Mesendoderm (in vitro differentiated cells): ENCODE results near the gene ACSL6.

ENCODE experiments used
- DNase-seq: peaks from one replicate; pipeline ENCODE4 v3.0.0; 2013
- H2AK5ac ChIP-seq: 2 replicates; pipeline ENCODE4 v1.6.1; 2013; ENCODE audit warnings: low read length, inconsistent platforms
- H2BK120ac ChIP-seq: 2 replicates; pipeline ENCODE4 v1.6.1; 2013; ENCODE audit warnings: low read depth, mild to moderate bottlenecking, low read length, moderate library complexity, mixed read lengths
- H2BK15ac ChIP-seq: replicated peaks from 2 replicates; pipeline ENCODE4 v1.6.1; 2013; ENCODE audit warnings: low read depth, mild to moderate bottlenecking, moderate library complexity
- H2BK5ac ChIP-seq: 2 replicates; pipeline ENCODE4 v1.6.1; 2013; ENCODE audit warnings: low read length, inconsistent platforms
- H3K18ac ChIP-seq: 2 replicates; pipeline ENCODE4 v1.6.1; 2013; ENCODE audit warnings: mild to moderate bottlenecking, low read length, mixed read lengths
- H3K23ac ChIP-seq: one replicate; pipeline ENCODE4 v1.6.1; 2013; ENCODE audit warnings: low read length
- H3K27ac ChIP-seq: 2 replicates; pipeline ENCODE4 v1.5.1; 2013; ENCODE audit warnings: low read depth, mild to moderate bottlenecking, inconsistent platforms, low read length, moderate library complexity
- H3K27me3 ChIP-seq: 2 replicates; pipeline ENCODE4 v1.6.1; 2013; ENCODE audit warnings: low read length, control low read depth, mild to moderate bottlenecking, inconsistent platforms; ENCODE audit not compliant: insufficient read depth, poor library complexity
- H3K36me3 ChIP-seq: 2 replicates; pipeline ENCODE4 v1.6.1; 2013; ENCODE audit warnings: low read length, inconsistent platforms; ENCODE audit not compliant: control insufficient read depth, insufficient read depth
- H3K4ac ChIP-seq: one replicate; pipeline ENCODE4 v1.6.1; 2013; ENCODE audit warnings: low read depth, mild to moderate bottlenecking, low read length, moderate library complexity
- H3K4me1 ChIP-seq: 2 replicates; pipeline ENCODE4 v1.6.1; 2013; ENCODE audit warnings: low read depth, low read length, inconsistent platforms; ENCODE audit not compliant: control insufficient read depth
- H3K4me2 ChIP-seq: 2 replicates; pipeline ENCODE4 v1.6.1; 2013; ENCODE audit warnings: low read length
- H3K4me3 ChIP-seq: 2 replicates; pipeline ENCODE4 v1.5.1; 2013; ENCODE audit warnings: mild to moderate bottlenecking, low read length
- H3K56ac ChIP-seq: one replicate; pipeline ENCODE4 v1.6.1; 2013; ENCODE audit warnings: low read length
- H3K79me1 ChIP-seq: 2 replicates; pipeline ENCODE4 v1.6.1; 2013; ENCODE audit warnings: low read length, inconsistent platforms
- H3K79me2 ChIP-seq: 2 replicates; pipeline ENCODE4 v1.6.1; 2013; ENCODE audit warnings: mild to moderate bottlenecking, low read length; ENCODE audit not compliant: control insufficient read depth, insufficient read depth
- H3K9ac ChIP-seq: 2 replicates; pipeline ENCODE4 v1.6.1; 2013; ENCODE audit warnings: low read length, inconsistent platforms
- H4K5ac ChIP-seq: one replicate; pipeline ENCODE4 v1.6.1; 2013; ENCODE audit warnings: low read length
- H4K8ac ChIP-seq: one replicate; pipeline ENCODE4 v1.6.1; 2013; ENCODE audit warnings: low read depth, mild to moderate bottlenecking, control low read depth, low read length, moderate library complexity
- WGBS: extraction: QIAGEN DNeasy Blood & Tissue Kit; methylation state at CpG from one replicate; pipeline ENCODE4 v1.1.7; 2013; ENCODE audit warnings: low lambda C conversion rate, missing lambda C conversion rate; ENCODE audit not compliant: insufficient coverage; ENCODE audit errors: extremely low coverage; 5-methylcytosine and 5-hydroxymethylcytosine counted together

The ACSL6 gene

DNA sequence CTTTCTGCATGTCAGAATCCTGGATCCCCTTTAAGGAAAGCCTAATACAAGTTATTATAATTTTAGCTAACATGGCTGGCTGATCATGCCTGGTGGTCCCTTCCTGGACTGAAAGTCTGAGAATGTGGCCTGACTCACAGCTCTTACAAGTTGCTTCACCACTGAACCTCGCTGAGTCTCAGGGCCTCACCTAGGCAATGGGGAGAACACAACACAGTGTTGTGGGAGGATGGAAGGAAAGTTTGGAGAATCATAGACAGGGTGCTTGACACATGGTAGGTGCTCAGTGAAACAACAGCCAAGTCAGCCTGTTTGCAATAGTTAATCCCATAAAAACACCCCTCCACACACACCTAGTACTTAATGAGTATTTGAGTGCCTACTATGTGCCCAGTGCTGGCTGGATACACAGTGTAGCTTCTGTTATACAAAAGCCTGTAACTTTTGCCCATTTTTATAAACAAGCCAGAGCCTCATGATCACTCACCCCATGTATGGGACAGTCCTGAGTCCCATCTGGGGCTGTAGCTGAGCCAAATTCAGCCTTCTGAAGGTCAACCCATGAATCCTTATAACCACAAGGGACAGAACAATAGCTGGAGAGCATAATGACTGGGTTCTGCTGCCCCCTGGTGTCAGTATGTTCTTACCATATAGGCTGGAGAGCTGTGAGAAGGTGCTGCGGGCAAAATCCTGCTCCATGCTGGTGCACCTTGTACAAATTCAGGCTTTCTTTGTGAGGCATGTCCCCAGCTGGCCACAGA lies 3.9 kb downstream of the ACSL6 start:
- no peak overlapping the region for H3K9ac ChIP-seq
- H3K23ac ChIP-seq: no peak overlapping the region
- no peaks in the 10 kb centered on the region for H3K79me2 ChIP-seq
- H2BK120ac ChIP-seq: no peak overlapping the region
- H4K8ac ChIP-seq: no peak overlapping the region
- H3K27ac ChIP-seq: no peak overlapping the region
- H3K36me3 ChIP-seq: no peaks in the 10 kb centered on the region
- no peak overlapping the region for H3K4me2 ChIP-seq
- H3K79me1 ChIP-seq: no peaks in the 10 kb centered on the region
- no peaks in the 10 kb centered on the region for H3K27me3 ChIP-seq
- no peak overlapping the region for H2BK5ac ChIP-seq
- no peak overlapping the region for H4K5ac ChIP-seq
- no peak overlapping the region for H3K18ac ChIP-seq
- peaks cover 4% of the 10 kb centered on the region for H3K4me1 ChIP-seq
- no peak overlapping the region for H2BK15ac ChIP-seq
- H3K56ac ChIP-seq: no peak overlapping the region
- peak; percentile 88 for DNase-seq
- H3K4me3 ChIP-seq: no peak overlapping the region
- H2AK5ac ChIP-seq: no peak overlapping the region
- H3K4ac ChIP-seq: no peak overlapping the region
- no CpG with 5 or more reads among the region's 2 CpGs for WGBS

DNA sequence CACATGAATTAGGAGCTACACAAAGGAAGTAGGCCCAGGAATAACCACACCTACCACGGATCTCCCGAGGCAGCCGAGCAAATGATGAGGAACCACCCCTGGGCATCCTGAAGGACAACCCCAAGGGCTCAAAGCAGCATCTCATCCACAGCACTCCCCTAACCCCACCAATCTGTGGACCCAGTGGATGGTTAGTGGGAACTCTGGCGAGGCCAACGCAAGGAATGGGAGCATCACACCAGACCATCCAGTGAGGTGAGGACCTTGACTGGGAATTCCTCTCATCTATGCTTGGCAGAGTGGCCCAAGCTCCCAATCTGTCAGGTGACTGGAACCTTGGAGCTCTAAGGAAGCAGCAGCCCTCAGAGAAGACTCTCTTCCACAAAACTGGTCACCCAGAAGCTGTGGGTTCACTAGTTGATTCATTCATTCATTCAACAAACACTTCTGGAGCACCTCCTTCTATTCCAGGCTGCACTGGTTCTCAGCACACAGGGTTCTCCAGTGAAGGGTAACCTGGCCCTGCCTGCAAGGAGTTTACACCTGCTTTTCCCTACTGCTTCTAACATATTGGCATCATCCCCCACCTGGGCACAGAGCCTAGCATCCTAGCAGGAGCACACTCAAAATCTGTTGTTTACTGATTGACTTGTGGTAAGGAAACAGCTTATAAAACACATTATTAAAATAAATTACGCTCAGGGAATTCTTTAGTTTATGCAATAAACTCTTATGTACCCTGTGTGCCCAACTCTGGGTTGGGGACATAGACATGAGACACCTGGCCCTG lies 4.9 kb downstream of the ACSL6 start:
- peaks cover 8% of the 10 kb centered on the region for H3K4me1 ChIP-seq
- H3K36me3 ChIP-seq: no peaks in the 10 kb centered on the region
- H3K4me2 ChIP-seq: no peak overlapping the region
- no peak overlapping the region for H4K8ac ChIP-seq
- H3K27ac ChIP-seq: no peak overlapping the region
- no peak overlapping the region for H3K4ac ChIP-seq
- H2BK5ac ChIP-seq: no peak overlapping the region
- no peak overlapping the region for H3K4me3 ChIP-seq
- no peak overlapping the region for H2BK120ac ChIP-seq
- H3K79me1 ChIP-seq: no peaks in the 10 kb centered on the region
- H3K27me3 ChIP-seq: no peaks in the 10 kb centered on the region
- WGBS: no CpG with 5 or more reads among the region's 6 CpGs
- no peak overlapping the region for H2BK15ac ChIP-seq
- H4K5ac ChIP-seq: no peak overlapping the region
- no peak overlapping the region for H3K23ac ChIP-seq
- DNase-seq: no peak
- H2AK5ac ChIP-seq: no peak overlapping the region
- H3K9ac ChIP-seq: no peak overlapping the region
- no peaks in the 10 kb centered on the region for H3K79me2 ChIP-seq
- H3K18ac ChIP-seq: no peak overlapping the region
- H3K56ac ChIP-seq: no peak overlapping the region

DNA sequence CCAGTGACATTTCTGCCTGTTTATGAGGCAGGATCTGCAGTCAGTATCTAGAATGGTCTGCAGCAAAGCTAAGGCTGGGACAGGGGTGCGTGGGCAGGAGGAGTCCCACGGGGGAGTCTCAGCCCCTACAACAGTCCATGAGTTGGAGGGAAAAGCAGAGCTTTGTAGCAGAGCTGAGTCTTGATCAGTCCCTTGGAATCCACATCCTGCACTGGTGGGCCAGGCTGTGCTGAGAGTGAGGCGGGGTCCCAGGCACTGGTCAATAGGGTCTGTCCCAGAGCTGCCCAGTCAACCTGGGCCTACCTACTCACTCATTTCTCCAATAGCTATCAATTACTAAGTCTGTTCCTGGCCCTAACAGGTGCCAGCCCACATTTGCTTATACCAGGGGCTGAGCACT lies 5.9 kb downstream of the ACSL6 start:
- Histone ChIP-seq H3K36me3 (no peaks in the 10 kb centered on the region), H4K8ac (no peak overlapping the region), H3K23ac (no peak overlapping the region), H2AK5ac (no peak overlapping the region), H3K9ac (no peak overlapping the region), H3K27me3 (no peaks in the 10 kb centered on the region), H2BK120ac (no peak overlapping the region), H3K4me3 (no peak overlapping the region), H3K79me2 (no peaks in the 10 kb centered on the region), H3K4me1 (peaks cover 8% of the 10 kb centered on the region), H2BK5ac (no peak overlapping the region), H3K4ac (no peak overlapping the region), H3K4me2 (no peak overlapping the region), H3K56ac (no peak overlapping the region), H2BK15ac (no peak overlapping the region), H3K18ac (no peak overlapping the region), H3K27ac (no peak overlapping the region), H3K79me1 (no peaks in the 10 kb centered on the region), H4K5ac (no peak overlapping the region)
- no peak for DNase-seq
- no CpG with 5 or more reads among the region's 3 CpGs for WGBS

DNA sequence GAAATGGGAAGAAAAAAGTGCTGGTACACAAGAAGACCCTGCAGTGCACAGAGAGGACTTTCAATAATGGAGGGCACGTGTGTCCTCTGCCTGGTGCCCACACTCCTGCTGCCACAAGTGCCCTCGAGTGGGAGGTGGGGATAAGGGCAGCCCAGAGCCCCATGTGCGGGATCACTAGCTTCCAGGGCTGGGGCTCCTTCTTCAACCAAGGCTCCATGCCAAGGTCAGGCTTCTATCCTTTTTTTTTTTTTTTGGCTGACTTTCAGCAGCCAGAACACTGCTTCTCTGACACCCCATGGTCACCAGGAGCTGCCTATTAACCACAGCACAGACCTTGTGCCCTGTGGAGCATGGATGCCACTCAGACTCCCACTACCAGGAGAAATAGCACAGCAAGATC lies 7.5 kb downstream of the ACSL6 start:
- DNase-seq: no peak
- Histone ChIP-seq H3K27ac (no peak overlapping the region), H3K79me1 (no peaks in the 10 kb centered on the region), H4K5ac (no peak overlapping the region), H3K4me1 (peaks cover 8% of the 10 kb centered on the region), H2AK5ac (no peak overlapping the region), H3K4me3 (no peak overlapping the region), H3K79me2 (no peaks in the 10 kb centered on the region), H3K56ac (no peak overlapping the region), H3K9ac (no peak overlapping the region), H3K23ac (no peak overlapping the region), H3K18ac (no peak overlapping the region), H2BK15ac (no peak overlapping the region), H3K27me3 (no peaks in the 10 kb centered on the region), H2BK5ac (no peak overlapping the region), H3K4ac (no peak overlapping the region), H3K4me2 (no peak overlapping the region), H3K36me3 (no peaks in the 10 kb centered on the region), H4K8ac (no peak overlapping the region), H2BK120ac (no peak overlapping the region)
- WGBS: no CpG with 5 or more reads among the region's 3 CpGs

DNA sequence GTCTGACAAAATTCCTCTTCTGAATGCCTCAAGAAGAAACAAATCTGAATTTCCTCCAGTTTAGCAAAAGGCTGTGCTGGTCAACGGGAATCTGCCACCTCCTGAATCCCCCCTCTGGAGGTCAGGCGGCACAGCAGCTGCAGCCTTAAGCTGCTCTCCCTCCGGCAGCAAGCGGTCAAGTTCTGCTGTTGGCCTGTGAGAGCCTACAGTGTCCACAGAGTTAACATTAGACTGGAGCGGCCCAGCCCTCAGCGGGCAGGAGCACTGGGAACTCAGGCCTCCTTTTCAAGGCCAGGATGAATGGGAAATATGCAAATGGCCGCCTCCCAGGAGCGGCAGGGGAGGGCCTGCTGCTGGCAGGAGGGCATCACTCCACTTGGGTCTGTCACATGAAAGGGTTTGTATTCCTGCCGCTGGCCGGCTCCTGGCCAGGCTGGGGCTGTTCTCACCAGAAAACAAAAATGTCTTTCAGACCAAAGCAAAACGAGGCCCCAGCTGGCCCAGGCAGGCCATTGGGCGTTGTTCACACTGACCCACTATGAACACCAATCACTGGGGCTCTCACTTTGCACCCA lies 8.2 kb downstream of the ACSL6 start:
- Histone ChIP-seq H3K4me1 (peaks cover 8% of the 10 kb centered on the region), H4K5ac (no peak overlapping the region), H3K9ac (peak overlapping the region; percentile 24), H3K36me3 (no peaks in the 10 kb centered on the region), H3K79me1 (no peaks in the 10 kb centered on the region), H3K4me2 (no peak overlapping the region), H3K56ac (peak overlapping the region; percentile 49), H2BK15ac (no peak overlapping the region), H2BK5ac (no peak overlapping the region), H4K8ac (no peak overlapping the region), H2AK5ac (no peak overlapping the region), H3K27me3 (no peaks in the 10 kb centered on the region), H3K18ac (no peak overlapping the region), H2BK120ac (no peak overlapping the region), H3K4me3 (no peak overlapping the region), H3K23ac (no peak overlapping the region), H3K27ac (no peak overlapping the region), H3K4ac (no peak overlapping the region), H3K79me2 (no peaks in the 10 kb centered on the region)
- DNase-seq: peak; percentile 90
- WGBS: no CpG with 5 or more reads among the region's 12 CpGs
